ENCODE results near the gene KLHL29. TPM values are rescaled to one million over a fixed set of nuclear protein-coding genes. Genes with fewer than 3 reads are reported as not detected.

The KLHL29 gene
- total RNA-seq, 2 experiments from 2014 or later, result 0.23 to 0.66 TPM

DNA sequence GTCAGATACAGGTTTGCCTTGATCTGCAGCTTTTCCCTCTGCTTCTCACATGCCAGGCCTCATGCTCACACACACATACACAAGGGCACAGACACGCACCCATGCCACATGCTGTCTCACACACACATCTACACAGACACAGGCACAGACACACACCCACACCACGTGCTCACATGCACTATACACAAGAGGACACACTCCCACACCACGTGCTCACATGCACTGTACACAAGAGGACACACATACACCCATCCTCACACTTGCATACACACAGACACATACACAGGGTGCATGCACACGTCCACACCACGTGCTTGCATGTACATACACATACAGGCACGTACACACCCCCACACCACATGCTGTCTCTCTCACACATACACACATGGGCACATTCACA, 288.1 kb downstream of the KLHL29 start:
- TF ChIP-seq, protein P1, sequence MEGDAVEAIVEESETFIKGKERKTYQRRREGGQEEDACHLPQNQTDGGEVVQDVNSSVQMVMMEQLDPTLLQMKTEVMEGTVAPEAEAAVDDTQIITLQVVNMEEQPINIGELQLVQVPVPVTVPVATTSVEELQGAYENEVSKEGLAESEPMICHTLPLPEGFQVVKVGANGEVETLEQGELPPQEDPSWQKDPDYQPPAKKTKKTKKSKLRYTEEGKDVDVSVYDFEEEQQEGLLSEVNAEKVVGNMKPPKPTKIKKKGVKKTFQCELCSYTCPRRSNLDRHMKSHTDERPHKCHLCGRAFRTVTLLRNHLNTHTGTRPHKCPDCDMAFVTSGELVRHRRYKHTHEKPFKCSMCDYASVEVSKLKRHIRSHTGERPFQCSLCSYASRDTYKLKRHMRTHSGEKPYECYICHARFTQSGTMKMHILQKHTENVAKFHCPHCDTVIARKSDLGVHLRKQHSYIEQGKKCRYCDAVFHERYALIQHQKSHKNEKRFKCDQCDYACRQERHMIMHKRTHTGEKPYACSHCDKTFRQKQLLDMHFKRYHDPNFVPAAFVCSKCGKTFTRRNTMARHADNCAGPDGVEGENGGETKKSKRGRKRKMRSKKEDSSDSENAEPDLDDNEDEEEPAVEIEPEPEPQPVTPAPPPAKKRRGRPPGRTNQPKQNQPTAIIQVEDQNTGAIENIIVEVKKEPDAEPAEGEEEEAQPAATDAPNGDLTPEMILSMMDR (conservative IDR thresholded peaks at IDR 0.05; ENCODE audit: low read length), result no peak
- TF ChIP-seq EZH2phosphoT487 (IDR thresholded peaks at IDR 0.05; ENCODE audit: borderline replicate concordance, low read depth, low read length), result no peak
- no peak for DNase-seq (ENCODE audit: low spot score)
- no peak overlapping the region for H3K27ac ChIP-seq (ENCODE audit: low read depth, low read length, poor library complexity, severe bottlenecking)
- H4K20me1 ChIP-seq (ENCODE audit: insufficient read depth, low read length), result no peaks in the 10 kb centered on the region
- no peaks in the 10 kb centered on the region for H3K79me2 ChIP-seq (ENCODE audit: insufficient read depth, low read depth, low read length)
- no peaks in the 10 kb centered on the region for H3K4me1 ChIP-seq (ENCODE audit: insufficient read depth, low read length, poor library complexity, severe bottlenecking)
- no peaks in the 10 kb centered on the region for H3K36me3 ChIP-seq (ENCODE audit: insufficient read depth, low read length)
- CTCF ChIA-PET (ENCODE audit: unreplicated experiment), result interaction anchor here (0.5 kb wide), 1 partner anchor 19 kb away, joined by 4 read pairs; no protein-coding TSS in a partner anchor
- no peak overlapping the region for H2AFZ ChIP-seq (ENCODE audit: low read length)
- intact Hi-C loops (cut with micrococcal nuclease; ENCODE audit: unreplicated experiment), result no loop called here
- H3K9me2 ChIP-seq (ENCODE audit: insufficient read depth, low read length), result no peaks in the 10 kb centered on the region
- H3K4me3 ChIP-seq (ENCODE audit: low read depth, low read length, poor library complexity, severe bottlenecking), result no peak overlapping the region
- no peak overlapping the region for H3K4me2 ChIP-seq (ENCODE audit: low read length)
- POLR2A ChIA-PET, result no interaction called here
- H3K9me3 ChIP-seq (ENCODE audit: low read length), result no peaks in the 10 kb centered on the region
- no TSS peak for BruUV-seq (replicated peaks)

DNA sequence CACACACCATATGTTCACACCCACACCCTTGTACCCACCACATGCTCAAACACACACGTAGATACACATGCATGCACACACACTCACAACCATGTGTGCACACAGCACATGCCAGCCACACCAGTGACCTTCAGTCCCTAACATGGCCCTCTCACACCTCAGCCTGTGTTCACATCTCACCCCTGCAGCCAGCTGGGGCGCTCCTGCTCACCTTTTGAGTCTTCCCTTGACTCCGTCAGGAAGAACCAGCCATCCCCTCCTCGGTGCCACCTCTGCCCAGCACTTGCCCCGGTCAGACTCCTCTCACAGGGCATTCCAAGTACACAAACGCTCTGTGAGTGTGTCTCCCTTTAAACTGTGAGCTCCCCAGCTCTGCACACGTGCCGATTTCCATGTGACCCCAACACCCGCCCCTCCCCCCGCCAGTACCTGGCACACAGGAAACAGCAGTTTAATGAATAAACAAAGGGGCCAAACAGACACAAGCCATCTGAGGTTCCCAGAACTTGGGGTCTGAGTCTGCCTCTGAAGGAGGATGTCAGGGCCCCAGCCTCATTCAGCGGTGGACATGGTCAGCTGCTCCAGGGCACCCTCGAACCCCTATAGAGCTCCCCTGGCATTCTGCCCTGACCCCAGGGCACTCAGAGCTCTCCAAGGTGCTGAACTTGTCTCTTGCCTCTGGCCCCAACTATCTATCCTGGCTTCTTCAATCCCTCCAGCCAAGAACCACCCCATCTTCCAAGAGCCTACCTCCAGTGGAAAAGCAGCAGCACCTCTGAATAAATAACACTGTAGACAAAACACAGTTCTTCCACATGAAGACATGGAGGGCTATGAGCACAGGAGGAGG, 289.1 kb downstream of the KLHL29 start:
- intact Hi-C loops (cut with micrococcal nuclease; ENCODE audit: unreplicated experiment), result no loop called here
- Histone ChIP-seq H3K4me1 (ENCODE audit: insufficient read depth, low read length, poor library complexity, severe bottlenecking) (no peaks in the 10 kb centered on the region), H4K20me1 (ENCODE audit: insufficient read depth, low read length) (no peaks in the 10 kb centered on the region), H3K4me2 (ENCODE audit: low read length) (no peak overlapping the region), H3K9me2 (ENCODE audit: insufficient read depth, low read length) (no peaks in the 10 kb centered on the region), H3K36me3 (ENCODE audit: insufficient read depth, low read length) (no peaks in the 10 kb centered on the region), H3K4me3 (ENCODE audit: low read depth, low read length, poor library complexity, severe bottlenecking) (no peak overlapping the region), H3K79me2 (ENCODE audit: insufficient read depth, low read depth, low read length) (no peaks in the 10 kb centered on the region), H3K9me3 (ENCODE audit: low read length) (no peaks in the 10 kb centered on the region), H3K27ac (ENCODE audit: low read depth, low read length, poor library complexity, severe bottlenecking) (no peak overlapping the region), H2AFZ (ENCODE audit: low read length) (no peak overlapping the region)
- TF ChIP-seq, protein P1 (conservative IDR thresholded peaks at IDR 0.05; ENCODE audit: low read length), result no peak
- no peak for TF ChIP-seq EZH2phosphoT487 (IDR thresholded peaks at IDR 0.05; ENCODE audit: borderline replicate concordance, low read depth, low read length)
- ChIA-PET CTCF (ENCODE audit: unreplicated experiment) (no interaction called here), POLR2A (no interaction called here)
- BruUV-seq (replicated peaks), result no TSS peak
- peak; percentile 29 for DNase-seq (ENCODE audit: low spot score)

DNA sequence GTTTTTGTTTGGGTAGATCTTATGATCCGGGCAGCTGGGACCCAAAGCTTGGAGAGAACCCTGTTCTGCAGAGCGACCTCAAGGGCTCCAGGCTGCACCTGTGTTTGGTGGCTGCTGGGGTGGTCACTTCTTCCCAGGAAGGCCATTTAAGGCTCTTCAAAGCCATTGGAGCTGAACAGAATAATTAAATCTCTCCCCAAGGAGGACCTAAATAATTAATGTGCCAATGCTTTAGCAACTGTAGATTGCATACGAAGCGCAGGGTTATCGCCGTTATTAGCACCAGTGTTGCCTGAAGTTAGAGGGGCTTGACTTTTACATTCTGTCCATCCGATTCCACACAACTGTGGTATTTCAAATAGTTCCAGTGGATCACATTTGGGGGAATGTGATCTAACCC, 290.5 kb downstream of the KLHL29 start:
- no TSS peak for BruUV-seq (replicated peaks)
- no peak overlapping the region for H2AFZ ChIP-seq (ENCODE audit: low read length)
- H3K4me3 ChIP-seq (ENCODE audit: low read depth, low read length, poor library complexity, severe bottlenecking), result no peak overlapping the region
- no peaks in the 10 kb centered on the region for H3K36me3 ChIP-seq (ENCODE audit: insufficient read depth, low read length)
- POLR2A ChIA-PET, result no interaction called here
- H4K20me1 ChIP-seq (ENCODE audit: insufficient read depth, low read length), result no peaks in the 10 kb centered on the region
- TF ChIP-seq, protein P1 (conservative IDR thresholded peaks at IDR 0.05; ENCODE audit: low read length), result no peak
- TF ChIP-seq EZH2phosphoT487 (IDR thresholded peaks at IDR 0.05; ENCODE audit: borderline replicate concordance, low read depth, low read length), result no peak
- intact Hi-C loops (cut with micrococcal nuclease; ENCODE audit: unreplicated experiment), result no loop called here
- no peak overlapping the region for H3K27ac ChIP-seq (ENCODE audit: low read depth, low read length, poor library complexity, severe bottlenecking)
- H3K4me1 ChIP-seq (ENCODE audit: insufficient read depth, low read length, poor library complexity, severe bottlenecking), result no peaks in the 10 kb centered on the region
- CTCF ChIA-PET (ENCODE audit: unreplicated experiment), result no interaction called here
- DNase-seq (ENCODE audit: low spot score), result no peak
- H3K9me2 ChIP-seq (ENCODE audit: insufficient read depth, low read length), result no peaks in the 10 kb centered on the region
- H3K9me3 ChIP-seq (ENCODE audit: low read length), result no peaks in the 10 kb centered on the region
- H3K79me2 ChIP-seq (ENCODE audit: insufficient read depth, low read depth, low read length), result no peaks in the 10 kb centered on the region
- no peak overlapping the region for H3K4me2 ChIP-seq (ENCODE audit: low read length)

All from OCI-LY7 (cell line).